ENCODE measurements around the gene MADD. TPM values are rescaled to one million over a fixed set of nuclear protein-coding genes. Genes with fewer than 3 reads are reported as not detected.
A peak's percentile ranks its signal among the peaks of the same experiment; 100 is the strongest.

MADD gene
- total and polyA plus RNA-seq, 8 donors = 13.6 to 131 (median 42.6) TPM

DNA sequence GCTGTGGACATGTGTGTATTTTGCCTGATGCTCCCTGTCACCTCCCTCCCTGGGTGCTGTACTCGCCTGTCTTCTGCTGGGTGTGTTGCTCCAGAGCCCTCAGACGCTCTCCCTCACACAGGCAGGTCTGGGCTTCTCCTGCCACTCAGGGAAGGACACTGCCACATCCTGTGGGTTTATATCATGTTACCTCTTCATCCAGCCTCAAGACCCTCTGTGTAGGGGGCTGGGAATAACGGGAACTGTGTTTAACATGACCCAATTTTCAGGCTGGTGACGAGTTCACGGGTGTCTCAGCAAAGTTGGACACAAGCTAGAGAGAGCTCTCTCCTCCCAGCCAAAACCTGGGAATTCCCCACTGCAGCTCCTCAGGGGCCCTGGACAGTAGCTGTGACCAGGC lies 58.0 kb downstream of the MADD start:
- WGBS, 5 donors = 89 to 96% (median 90%) methylated on average over 5 of the region's 5 CpGs
- Histone ChIP-seq H3K36me3 (peaks cover 0 to 48% (median 0%) of the 10 kb centered on the region in 4 donors), H3K27ac (no peak overlapping the region), H3K4me3 (no peak overlapping the region), H3K27me3 (no peaks in the 10 kb centered on the region), H3K4me1 (peaks cover 24 to 54% (median 31%) of the 10 kb centered on the region in 4 donors), H3K9me3 (no peaks in the 10 kb centered on the region)
- intact Hi-C loops (cut with DNase I; ENCODE audit: low total_unique reads) = no loop called here
- DNase-seq = no peak
- TF ChIP-seq EP300 (IDR thresholded peaks at IDR 0.05) (no peak), POLR2A (IDR thresholded peaks at IDR 0.05) (no peak), POLR2AphosphoS5 (IDR thresholded peaks at IDR 0.05) (no peak)
- TF ChIP-seq, protein P1, sequence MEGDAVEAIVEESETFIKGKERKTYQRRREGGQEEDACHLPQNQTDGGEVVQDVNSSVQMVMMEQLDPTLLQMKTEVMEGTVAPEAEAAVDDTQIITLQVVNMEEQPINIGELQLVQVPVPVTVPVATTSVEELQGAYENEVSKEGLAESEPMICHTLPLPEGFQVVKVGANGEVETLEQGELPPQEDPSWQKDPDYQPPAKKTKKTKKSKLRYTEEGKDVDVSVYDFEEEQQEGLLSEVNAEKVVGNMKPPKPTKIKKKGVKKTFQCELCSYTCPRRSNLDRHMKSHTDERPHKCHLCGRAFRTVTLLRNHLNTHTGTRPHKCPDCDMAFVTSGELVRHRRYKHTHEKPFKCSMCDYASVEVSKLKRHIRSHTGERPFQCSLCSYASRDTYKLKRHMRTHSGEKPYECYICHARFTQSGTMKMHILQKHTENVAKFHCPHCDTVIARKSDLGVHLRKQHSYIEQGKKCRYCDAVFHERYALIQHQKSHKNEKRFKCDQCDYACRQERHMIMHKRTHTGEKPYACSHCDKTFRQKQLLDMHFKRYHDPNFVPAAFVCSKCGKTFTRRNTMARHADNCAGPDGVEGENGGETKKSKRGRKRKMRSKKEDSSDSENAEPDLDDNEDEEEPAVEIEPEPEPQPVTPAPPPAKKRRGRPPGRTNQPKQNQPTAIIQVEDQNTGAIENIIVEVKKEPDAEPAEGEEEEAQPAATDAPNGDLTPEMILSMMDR (IDR thresholded peaks at IDR 0.05) = no peak

- H3K36me3 ChIP-seq = peaks cover 0 to 48% (median 0%) of the 10 kb centered on the region in 4 donors
- TF ChIP-seq, protein P1 (IDR thresholded peaks at IDR 0.05) = no peak
- no peak for DNase-seq
- peaks cover 24 to 56% (median 31%) of the 10 kb centered on the region in 4 donors for H3K4me1 ChIP-seq
- intact Hi-C loops (cut with DNase I; ENCODE audit: low total_unique reads) = no loop called here
- 87 to 91% (median 89%) methylated on average over 28 to 29 of the region's 29 CpGs for WGBS, 5 donors
- peak overlapping the region in 1 of 5 donors; percentile 44 for H3K27ac ChIP-seq
- no peak overlapping the region for H3K4me3 ChIP-seq
- H3K27me3 ChIP-seq = no peaks in the 10 kb centered on the region
- H3K9me3 ChIP-seq = no peaks in the 10 kb centered on the region
Measured at GRCh38 chr11:47328449-47329390, 58.8 kb downstream of the MADD start.

- no peak for DNase-seq
- Histone ChIP-seq H3K36me3 (peaks cover 0 to 47% (median 0%) of the 10 kb centered on the region in 4 donors), H3K4me3 (no peak overlapping the region), H3K9me3 (no peaks in the 10 kb centered on the region), H3K27me3 (no peaks in the 10 kb centered on the region), H3K27ac (peak overlapping the region in 4 of 5 donors; percentile 44 to 69 (median 56)), H3K4me1 (peaks cover 24 to 56% (median 31%) of the 10 kb centered on the region in 4 donors)
- TF ChIP-seq EP300 (IDR thresholded peaks at IDR 0.05) (no peak), POLR2AphosphoS5 (IDR thresholded peaks at IDR 0.05) (no peak), POLR2A (IDR thresholded peaks at IDR 0.05) (no peak)
- TF ChIP-seq, protein P1 (IDR thresholded peaks at IDR 0.05) = no peak
- intact Hi-C loops (cut with DNase I; ENCODE audit: low total_unique reads) = no loop called here
- WGBS, 5 donors = 68 to 78% (median 74%) methylated on average over 12 of the region's 12 CpGs
Measured at GRCh38 chr11:47329431-47329986, 59.6 kb downstream of the MADD start.

DNA sequence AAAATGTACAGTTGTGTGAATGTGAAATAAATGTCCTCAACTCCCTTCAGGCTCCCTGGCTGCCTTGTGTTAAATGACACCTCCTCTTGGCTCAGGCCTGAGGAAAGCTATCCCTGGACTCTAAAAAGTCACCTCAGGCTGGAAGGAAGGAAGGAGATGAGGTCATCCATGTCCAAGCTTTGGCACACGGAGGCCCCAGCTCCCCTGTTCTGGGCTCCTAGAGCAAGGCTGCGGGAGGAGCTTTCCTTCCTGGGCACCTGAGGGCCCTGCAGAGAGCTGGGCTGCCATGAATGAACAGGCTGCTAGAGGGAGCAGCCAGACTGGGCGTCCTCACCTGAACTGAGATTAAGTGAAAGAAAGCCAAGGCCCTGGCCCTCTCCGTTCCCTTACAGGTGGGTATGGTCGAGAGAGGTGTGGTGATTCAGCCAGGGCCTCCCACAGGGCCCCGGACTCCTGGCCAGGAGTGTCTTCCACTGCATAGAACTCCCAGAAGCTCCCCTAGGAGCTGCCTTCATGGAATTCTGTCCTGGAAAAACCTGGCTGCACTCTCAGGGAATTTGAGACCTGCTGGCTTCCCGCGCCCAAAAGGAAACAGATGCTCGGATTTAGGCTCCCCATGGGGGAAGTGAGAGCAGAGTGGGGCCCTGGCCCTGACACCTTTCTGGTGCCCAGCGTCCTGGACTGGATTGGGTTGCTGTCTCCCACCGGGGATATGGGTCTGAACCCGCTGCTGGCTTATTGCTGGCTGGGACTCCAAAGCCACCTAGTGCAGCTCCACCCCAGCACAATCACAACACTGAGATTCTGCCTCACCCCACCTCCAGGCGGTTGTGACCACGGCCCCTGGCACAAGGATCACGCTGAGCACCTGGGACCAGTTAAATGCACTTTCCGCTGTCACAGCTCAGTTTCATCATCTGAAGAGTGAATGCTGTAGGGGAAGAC lies 60.3 kb downstream of the MADD start:
- Histone ChIP-seq H3K4me3 (no peak overlapping the region), H3K27ac (peak overlapping the region; percentile 22 to 69 (median 52)), H3K4me1 (peaks cover 24 to 54% (median 30%) of the 10 kb centered on the region in 4 donors), H3K36me3 (peaks cover 0 to 42% (median 0%) of the 10 kb centered on the region in 4 donors), H3K9me3 (no peaks in the 10 kb centered on the region), H3K27me3 (no peaks in the 10 kb centered on the region)
- WGBS, 5 donors = 38 to 53% (median 46%) methylated on average over 10 to 16 of the region's 16 CpGs
- peak; percentile 64 for DNase-seq
- intact Hi-C loops (cut with DNase I; ENCODE audit: low total_unique reads) = no loop called here
- TF ChIP-seq, protein P1 (IDR thresholded peaks at IDR 0.05) = peak in 2 of 7 experiments; percentile 11 to 18
- TF ChIP-seq POLR2AphosphoS5 (IDR thresholded peaks at IDR 0.05) (no peak), EP300 (IDR thresholded peaks at IDR 0.05) (no peak), POLR2A (IDR thresholded peaks at IDR 0.05) (no peak)

Measured in stomach (tissue), 9 donors.